ENCODE data around the gene HLA-DPA1. TPM values are rescaled to one million over a fixed set of nuclear protein-coding genes. Genes with fewer than 3 reads are reported as not detected.
A peak's percentile ranks its signal among the peaks of the same experiment; 100 is the strongest.

HLA-DPA1 gene
- total and polyA plus RNA-seq, 2 experiments from 2014 or later = 2.5 to 4.2 TPM

- no peaks in the 10 kb centered on the region for H4K20me1 ChIP-seq (ENCODE audit: insufficient read depth)
- H3K4me1 ChIP-seq (ENCODE audit: insufficient read depth) = no peaks in the 10 kb centered on the region
- H3K9me2 ChIP-seq (ENCODE audit: insufficient read depth) = no peaks in the 10 kb centered on the region
- H3K4me2 ChIP-seq (ENCODE audit: unreplicated experiment) = no peak overlapping the region
- no peaks in the 10 kb centered on the region for H3K9me3 ChIP-seq (ENCODE audit: low read depth)
- TF ChIP-seq EZH2phosphoT487 (IDR thresholded peaks at IDR 0.05; ENCODE audit: insufficient read depth, low read depth) (no peak), EZH2 (IDR thresholded peaks at IDR 0.05; ENCODE audit: insufficient read depth, poor library complexity, severe bottlenecking) (no peak)
- 5 to 11% methylated on average over 9 of the region's 9 CpGs for WGBS, 2 experiments (ENCODE audit: low coverage in 1 of 2, low lambda C conversion rate in 2 of 2, missing lambda C conversion rate in 2 of 2)
- peaks cover 63% of the 10 kb centered on the region for H3K27me3 ChIP-seq (replicated peaks; ENCODE audit: insufficient read depth)
- H2AFZ ChIP-seq = no peak overlapping the region
- H3K9ac ChIP-seq = no peak overlapping the region
- no peaks in the 10 kb centered on the region for H3K79me2 ChIP-seq (ENCODE audit: insufficient read depth)
- DNase-seq = no peak
- no peaks in the 10 kb centered on the region for H3K36me3 ChIP-seq (ENCODE audit: low read depth)
- H3F3A ChIP-seq (ENCODE audit: insufficient read depth) = no peaks in the 10 kb centered on the region
- H3K27ac ChIP-seq = no peak overlapping the region
- in situ Hi-C loops (cut with MboI) = no loop called here
- no peak overlapping the region for H3K4me3 ChIP-seq
Measured at GRCh38 chr6:33117811-33118277, 44.4 kb upstream of the HLA-DPA1 start.

GRCh38 chr6:33116841-33117711 lies 43.6 kb upstream of the HLA-DPA1 start:
- peak; percentile 36 for DNase-seq
- 8 to 11% methylated on average over 30 to 32 of the region's 32 CpGs for WGBS, 2 experiments (ENCODE audit: low coverage in 1 of 2, low lambda C conversion rate in 2 of 2, missing lambda C conversion rate in 2 of 2)
- no peak overlapping the region for H3K27ac ChIP-seq
- H3K9ac ChIP-seq = no peak overlapping the region
- H3K4me3 ChIP-seq = no peak overlapping the region
- TF ChIP-seq EZH2 (IDR thresholded peaks at IDR 0.05; ENCODE audit: insufficient read depth, poor library complexity, severe bottlenecking) (peak; percentile 41), EZH2phosphoT487 (IDR thresholded peaks at IDR 0.05; ENCODE audit: insufficient read depth, low read depth) (no peak)
- no peaks in the 10 kb centered on the region for H3F3A ChIP-seq (ENCODE audit: insufficient read depth)
- no peaks in the 10 kb centered on the region for H3K36me3 ChIP-seq (ENCODE audit: low read depth)
- no peaks in the 10 kb centered on the region for H3K9me2 ChIP-seq (ENCODE audit: insufficient read depth)
- no peaks in the 10 kb centered on the region for H3K4me1 ChIP-seq (ENCODE audit: insufficient read depth)
- no peak overlapping the region for H3K4me2 ChIP-seq (ENCODE audit: unreplicated experiment)
- in situ Hi-C loops (cut with MboI) = no loop called here
- H3K9me3 ChIP-seq (ENCODE audit: low read depth) = no peaks in the 10 kb centered on the region
- no peaks in the 10 kb centered on the region for H3K79me2 ChIP-seq (ENCODE audit: insufficient read depth)
- peaks cover 63% of the 10 kb centered on the region for H3K27me3 ChIP-seq (replicated peaks; ENCODE audit: insufficient read depth)
- H4K20me1 ChIP-seq (ENCODE audit: insufficient read depth) = no peaks in the 10 kb centered on the region
- H2AFZ ChIP-seq = 0 out of 2 replicates have a peak overlapping the region, but pooled peaks have one; percentile 29

GRCh38 chr6:33116417-33116816 lies 43.0 kb upstream of the HLA-DPA1 start:
- H3K27ac ChIP-seq = no peak overlapping the region
- no peaks in the 10 kb centered on the region for H4K20me1 ChIP-seq (ENCODE audit: insufficient read depth)
- H3F3A ChIP-seq (ENCODE audit: insufficient read depth) = no peaks in the 10 kb centered on the region
- no peaks in the 10 kb centered on the region for H3K9me2 ChIP-seq (ENCODE audit: insufficient read depth)
- in situ Hi-C loops (cut with MboI) = no loop called here
- H3K9me3 ChIP-seq (ENCODE audit: low read depth) = no peaks in the 10 kb centered on the region
- H3K4me1 ChIP-seq (ENCODE audit: insufficient read depth) = no peaks in the 10 kb centered on the region
- no peak overlapping the region for H2AFZ ChIP-seq
- H3K36me3 ChIP-seq (ENCODE audit: low read depth) = no peaks in the 10 kb centered on the region
- H3K79me2 ChIP-seq (ENCODE audit: insufficient read depth) = no peaks in the 10 kb centered on the region
- H3K4me2 ChIP-seq (ENCODE audit: unreplicated experiment) = no peak overlapping the region
- H3K9ac ChIP-seq = no peak overlapping the region
- DNase-seq = peak; percentile 10
- TF ChIP-seq EZH2phosphoT487 (IDR thresholded peaks at IDR 0.05; ENCODE audit: insufficient read depth, low read depth) = no peak
- no peak for TF ChIP-seq EZH2 (IDR thresholded peaks at IDR 0.05; ENCODE audit: insufficient read depth, poor library complexity, severe bottlenecking)
- H3K27me3 ChIP-seq (replicated peaks; ENCODE audit: insufficient read depth) = peaks cover 63% of the 10 kb centered on the region
- H3K4me3 ChIP-seq = no peak overlapping the region
- WGBS, 2 experiments (ENCODE audit: low coverage in 1 of 2, low lambda C conversion rate in 2 of 2, missing lambda C conversion rate in 2 of 2) = 5 to 7% methylated on average over 6 of the region's 6 CpGs

- H3K27ac ChIP-seq = no peak overlapping the region
- no peak overlapping the region for H3K9ac ChIP-seq
- no peak for TF ChIP-seq EZH2 (IDR thresholded peaks at IDR 0.05; ENCODE audit: insufficient read depth, poor library complexity, severe bottlenecking)
- TF ChIP-seq EZH2phosphoT487 (IDR thresholded peaks at IDR 0.05; ENCODE audit: insufficient read depth, low read depth) = no peak
- H3F3A ChIP-seq (ENCODE audit: insufficient read depth) = no peaks in the 10 kb centered on the region
- H3K9me2 ChIP-seq (ENCODE audit: insufficient read depth) = no peaks in the 10 kb centered on the region
- DNase-seq = no peak
- H3K79me2 ChIP-seq (ENCODE audit: insufficient read depth) = no peaks in the 10 kb centered on the region
- no peaks in the 10 kb centered on the region for H3K9me3 ChIP-seq (ENCODE audit: low read depth)
- no peaks in the 10 kb centered on the region for H3K36me3 ChIP-seq (ENCODE audit: low read depth)
- no peak overlapping the region for H2AFZ ChIP-seq
- H4K20me1 ChIP-seq (ENCODE audit: insufficient read depth) = no peaks in the 10 kb centered on the region
- no peak overlapping the region for H3K4me2 ChIP-seq (ENCODE audit: unreplicated experiment)
- peaks cover 65% of the 10 kb centered on the region for H3K27me3 ChIP-seq (replicated peaks; ENCODE audit: insufficient read depth)
- in situ Hi-C loops (cut with MboI) = no loop called here
- H3K4me1 ChIP-seq (ENCODE audit: insufficient read depth) = no peaks in the 10 kb centered on the region
- H3K4me3 ChIP-seq = no peak overlapping the region
Measured at GRCh38 chr6:33114406-33114805, 41.0 kb upstream of the HLA-DPA1 start.
